ENCODE data around the gene STBD1.

GRCh38 chr4:76292730-76293129 is 13.8 kb upstream of the STBD1 start:
- TF ChIP-seq EZH2 (IDR thresholded peaks at IDR 0.05; ENCODE audit: low read length, unreplicated experiment) (no peak), CTCF (conservative IDR thresholded peaks at IDR 0.05; ENCODE audit: low read depth, low read length) (no peak), EZH2phosphoT487 (IDR thresholded peaks at IDR 0.05; ENCODE audit: borderline replicate concordance, low read length) (no peak)

Measured in PC-3 (cell line).